GM23248 (cell line): ENCODE measurements around the gene SYVN1. TPM values are rescaled to one million over a fixed set of nuclear protein-coding genes. Genes with fewer than 3 reads are reported as not detected.

Source experiments
- DNase-seq: peaks from one replicate; pipeline ENCODE4 v3.0.0-alpha.2; 2015
- H2AFZ ChIP-seq: fragments of 200-600 bp; sonication (generic); 2 replicates; pipeline ENCODE4 v1.6.1; 2016; ENCODE audit warnings: antibody characterized with exemption
- H3F3A ChIP-seq: fragments of 200-600 bp; sonication (generic); 2 replicates; pipeline ENCODE4 v1.6.1; 2016; ENCODE audit warnings: mild to moderate bottlenecking, antibody characterized with exemption, mixed run types; ENCODE audit not compliant: insufficient read depth
- H3K27ac ChIP-seq: fragments of 200-600 bp; sonication (generic); 2 replicates; pipeline ENCODE4 v1.5.1; 2016; ENCODE audit warnings: mild to moderate bottlenecking
- H3K27me3 ChIP-seq: fragments of 200-600 bp; sonication (generic); replicated peaks from 2 replicates; pipeline ENCODE4 v1.6.1; 2016; ENCODE audit warnings: mild to moderate bottlenecking; ENCODE audit not compliant: insufficient read depth
- H3K36me3 ChIP-seq: fragments of 200-600 bp; sonication (generic); 2 replicates; pipeline ENCODE4 v1.6.1; 2016; ENCODE audit warnings: low read depth, mild to moderate bottlenecking
- H3K4me1 ChIP-seq: fragments of 200-600 bp; sonication (generic); 2 replicates; pipeline ENCODE4 v1.6.1; 2016; ENCODE audit warnings: mild to moderate bottlenecking; ENCODE audit not compliant: insufficient read depth
- H3K4me2 ChIP-seq: fragments of 200-600 bp; sonication (generic); one replicate; pipeline ENCODE4 v1.6.1; 2016; ENCODE audit warnings: mild to moderate bottlenecking; ENCODE audit not compliant: unreplicated experiment
- H3K4me3 ChIP-seq: fragments of 200-600 bp; sonication (generic); 2 replicates; pipeline ENCODE4 v1.5.1; 2016; ENCODE audit warnings: mild to moderate bottlenecking
- H3K79me2 ChIP-seq: fragments of 200-600 bp; sonication (generic); 2 replicates; pipeline ENCODE4 v1.6.1; 2016; ENCODE audit warnings: mild to moderate bottlenecking; ENCODE audit not compliant: insufficient read depth
- H3K9ac ChIP-seq: fragments of 200-600 bp; sonication (generic); 2 replicates; pipeline ENCODE4 v1.6.1; 2016; ENCODE audit warnings: mild to moderate bottlenecking
- H3K9me2 ChIP-seq: fragments of 200-600 bp; sonication (generic); 2 replicates; pipeline ENCODE4 v1.6.1; 2016; ENCODE audit warnings: mixed run types, mild to moderate bottlenecking, moderate library complexity; ENCODE audit not compliant: insufficient read depth
- H3K9me3 ChIP-seq: fragments of 200-600 bp; sonication (generic); one replicate; pipeline ENCODE4 v1.6.1; 2017; ENCODE audit warnings: low read depth
- H4K20me1 ChIP-seq: fragments of 200-600 bp; sonication (generic); 2 replicates; pipeline ENCODE4 v1.6.0; 2016; ENCODE audit not compliant: insufficient read depth
- EZH2 ChIP-seq: fragments of 200-600 bp; sonication (generic); IDR thresholded peaks from 2 replicates; pipeline ENCODE4 v1.6.1; 2018; ENCODE audit warnings: antibody characterized with exemption, mild to moderate bottlenecking; ENCODE audit not compliant: insufficient read depth, poor library complexity, severe bottlenecking
- EZH2phosphoT487 ChIP-seq: fragments of 200-600 bp; sonication (generic); IDR thresholded peaks from 2 replicates; pipeline ENCODE4 v1.6.1; 2018; ENCODE audit warnings: antibody characterized with exemption, moderate library complexity, mild to moderate bottlenecking, low read depth; ENCODE audit not compliant: insufficient read depth
- WGBS, 2 experiments: methylation state at CpG; one replicate each; pipeline ENCODE4 v1.1.6; 2015 to 2017; ENCODE audit warnings: low lambda C conversion rate in 2 of 2, low coverage in 1 of 2; ENCODE audit errors: missing lambda C conversion rate in 2 of 2; 5-methylcytosine and 5-hydroxymethylcytosine counted together
- in situ Hi-C: fragments of 300-500 bp; cut with MboI; formaldehyde crosslinking; loops from 2 replicates; pipeline ENCODE4 v1.15.0; 2020
- polyA plus RNA-seq: library from polyadenylated mRNA; unstranded; fragments of >200 nt; fragmentation: Nextera tagmentation; extraction: Ambion mirVana; gene quantifications from 2 replicates; pipeline ENCODE4 v1.2.1, GENCODE V29; 2016
- total RNA-seq: library from RNA; depleted of rRNA; stranded (reverse); fragments of >200 nt; shearing (Covaris generic); gene quantifications from 2 replicates; pipeline ENCODE4 v1.2.3, GENCODE V29; 2014

SYVN1 gene
- total and polyA plus RNA-seq, 2 experiments from 2014 or later = 21.2 to 29.5 TPM

- no peaks in the 10 kb centered on the region for H4K20me1 ChIP-seq
- TF ChIP-seq EZH2 = no peak
- TF ChIP-seq EZH2phosphoT487 = no peak
- no peaks in the 10 kb centered on the region for H3K9me3 ChIP-seq
- H3K4me2 ChIP-seq = no peak overlapping the region
- H3K36me3 ChIP-seq = peaks cover 25% of the 10 kb centered on the region
- 79 to 80% methylated on average over 18 of the region's 18 CpGs for WGBS, 2 experiments
- in situ Hi-C loops = no loop called here
- H3K9ac ChIP-seq = peak overlapping the region; percentile 11; the same call in 1 of the 2 replicates
- no peak overlapping the region for H2AFZ ChIP-seq
- no peak for DNase-seq
- H3K4me1 ChIP-seq = peaks cover 21% of the 10 kb centered on the region
- peak overlapping the region; percentile 12 for H3K27ac ChIP-seq
- H3F3A ChIP-seq = peaks cover 40% of the 10 kb centered on the region
- no peaks in the 10 kb centered on the region for H3K9me2 ChIP-seq
- no peak overlapping the region for H3K4me3 ChIP-seq
- no peaks in the 10 kb centered on the region for H3K27me3 ChIP-seq
- peaks cover 59% of the 10 kb centered on the region for H3K79me2 ChIP-seq
Measured at GRCh38 chr11:65118097-65118837, 16.1 kb downstream of the SYVN1 start.

- Histone ChIP-seq H3K9me2 (no peaks in the 10 kb centered on the region), H3K79me2 (peaks cover 51% of the 10 kb centered on the region), H3K4me3 (peak within 1 kb of the TSS; percentile 84), H4K20me1 (no peaks in the 10 kb centered on the region), H3K9ac (peak within 1 kb of the TSS; percentile 96), H3K27ac (peak within 1 kb of the TSS; percentile 94), H3K4me2 (peak within 1 kb of the TSS; percentile 84), H3F3A (peaks cover 35% of the 10 kb centered on the region), H3K9me3 (no peaks in the 10 kb centered on the region), H3K36me3 (peaks cover 25% of the 10 kb centered on the region), H2AFZ (peak within 1 kb of the TSS; percentile 53), H3K4me1 (peaks cover 17% of the 10 kb centered on the region), H3K27me3 (no peaks in the 10 kb centered on the region)
- in situ Hi-C loops = no loop called here
- TF ChIP-seq EZH2 = no peak
- no peak for TF ChIP-seq EZH2phosphoT487
- 0 to 1% methylated on average over 71 to 89 of the region's 89 CpGs for WGBS, 2 experiments
- DNase-seq = peak; percentile 99
Measured at GRCh38 chr11:65117206-65118096, 16.9 kb downstream of the SYVN1 start, which contains the start of gene ZNHIT2. Gene ZNHIT2 (minus strand): TSS chr11:65117701. CDS start chr11:65117653, 48 bp downstream.

- 20 to 21% methylated on average over 56 to 65 of the region's 68 CpGs for WGBS, 2 experiments
- Histone ChIP-seq H3K9ac (peak overlapping the region; percentile 96), H3K79me2 (peaks cover 45% of the 10 kb centered on the region), H3K27me3 (no peaks in the 10 kb centered on the region), H3K9me3 (no peaks in the 10 kb centered on the region), H3K27ac (peak overlapping the region; percentile 94), H2AFZ (peak overlapping the region; percentile 53), H3K36me3 (peaks cover 25% of the 10 kb centered on the region), H3K9me2 (no peaks in the 10 kb centered on the region), H3F3A (peaks cover 35% of the 10 kb centered on the region), H3K4me3 (peak overlapping the region; percentile 84), H4K20me1 (no peaks in the 10 kb centered on the region), H3K4me2 (peak overlapping the region; percentile 84), H3K4me1 (peaks cover 23% of the 10 kb centered on the region)
- in situ Hi-C loops = no loop called here
- peak; percentile 96 for DNase-seq
- TF ChIP-seq EZH2phosphoT487 = no peak
Measured at GRCh38 chr11:65116370-65117205, 17.7 kb downstream of the SYVN1 start.
